Liver (tissue), 3 donors: Measurements from ENCODE around the gene EHMT1.

Experiments used
- ATF3 ChIP-seq: IDR thresholded peaks from 2 replicates; pipeline ENCODE4 v1.6.1; 2016; ENCODE audit warnings: antibody characterized with exemption
- CTCF ChIP-seq: fragments of 150-350 bp; IDR thresholded peaks from 2 replicates; pipeline ENCODE4 v1.5.1; 2017; ENCODE audit warnings: improper control_type of control experiment, low read depth, low read length; ENCODE audit not compliant: missing input control
- EGR1 ChIP-seq, 2 donors: IDR thresholded peaks; 2 replicates each; pipeline ENCODE4 v1.6.1; 2016 to 2018; ENCODE audit warnings: antibody characterized with exemption in 2 of 2, low read depth in 2 of 2
- GABPA ChIP-seq, 2 donors: IDR thresholded peaks in 1 of 2; conservative IDR thresholded peaks in 1 of 2; 2 replicates each; pipeline ENCODE4 v1.6.1; 2016; ENCODE audit warnings: antibody characterized with exemption in 2 of 2, mild to moderate bottlenecking in 1 of 2, moderate library complexity in 1 of 2
- JUND ChIP-seq, 2 donors: IDR thresholded peaks; 2 replicates each; pipeline ENCODE4 v1.6.1; 2016; ENCODE audit warnings: antibody characterized with exemption in 2 of 2
- MAX ChIP-seq: IDR thresholded peaks from 2 replicates; pipeline ENCODE4 v1.6.1; 2016; ENCODE audit warnings: antibody characterized with exemption
- RAD21 ChIP-seq, 2 donors: IDR thresholded peaks; 2 replicates each; pipeline ENCODE4 v1.6.1; 2016; ENCODE audit warnings: antibody characterized with exemption in 2 of 2, mild to moderate bottlenecking in 2 of 2
- REST ChIP-seq: IDR thresholded peaks from 2 replicates; pipeline ENCODE4 v1.6.1; 2016; ENCODE audit warnings: antibody characterized with exemption, mild to moderate bottlenecking
- RXRA ChIP-seq, 2 donors: IDR thresholded peaks; 2 replicates each; pipeline ENCODE4 v1.6.1; 2017 to 2018; ENCODE audit warnings: antibody characterized with exemption in 2 of 2, mild to moderate bottlenecking in 1 of 2
- SP1 ChIP-seq: IDR thresholded peaks from 2 replicates; pipeline ENCODE4 v1.6.1; 2018; ENCODE audit warnings: antibody characterized with exemption, mild to moderate bottlenecking
- TAF1 ChIP-seq: conservative IDR thresholded peaks from 2 replicates; pipeline ENCODE4 v1.6.1; 2016; ENCODE audit warnings: antibody characterized with exemption, mild to moderate bottlenecking
- YY1 ChIP-seq: IDR thresholded peaks from 2 replicates; pipeline ENCODE4 v1.6.1; 2016; ENCODE audit warnings: antibody characterized with exemption, mild to moderate bottlenecking
- ZBTB33 ChIP-seq: IDR thresholded peaks from 2 replicates; pipeline ENCODE4 v1.6.1; 2016; ENCODE audit warnings: antibody characterized with exemption
- donor health status: healthy.
- donor health status: healthy.

GRCh38 chr9:137832191-137832700, 213.4 kb downstream of the EHMT1 start:
- TF ChIP-seq CTCF (no peak), ATF3 (no peak), JUND (IDR thresholded peaks at IDR 0.05) (no peak), TAF1 (no peak), SP1 (no peak), RXRA (IDR thresholded peaks at IDR 0.05) (no peak), REST (no peak), YY1 (no peak), EGR1 (IDR thresholded peaks at IDR 0.05; ENCODE audit: low read depth in 2 of 2) (no peak), RAD21 (IDR thresholded peaks at IDR 0.05) (no peak), MAX (no peak), GABPA (IDR thresholded peaks at IDR 0.05 in 1 of 2, conservative IDR thresholded peaks at IDR 0.05 in 1 of 2) (no peak), ZBTB33 (no peak)
